OCI-LY7 (cell line): ENCODE data around the gene C6orf136.

Experiments
- EZH2phosphoT487 ChIP-seq: fragments of 200-600 bp; sonication (generic); IDR thresholded peaks from 2 replicates; pipeline ENCODE4 v1.6.1; 2018; ENCODE audit warnings: low read depth, borderline replicate concordance, mild to moderate bottlenecking, mixed run types, antibody characterized with exemption, low read length, moderate library complexity, mixed read lengths
- TF ChIP-seq, protein P1 (sequence below): fragments of 200-600 bp; sonication (generic); conservative IDR thresholded peaks from 2 replicates; pipeline ENCODE4 v1.5.1; 2014; ENCODE audit warnings: mild to moderate bottlenecking, antibody characterized with exemption, low read length, moderate library complexity, mixed read lengths

DNA sequence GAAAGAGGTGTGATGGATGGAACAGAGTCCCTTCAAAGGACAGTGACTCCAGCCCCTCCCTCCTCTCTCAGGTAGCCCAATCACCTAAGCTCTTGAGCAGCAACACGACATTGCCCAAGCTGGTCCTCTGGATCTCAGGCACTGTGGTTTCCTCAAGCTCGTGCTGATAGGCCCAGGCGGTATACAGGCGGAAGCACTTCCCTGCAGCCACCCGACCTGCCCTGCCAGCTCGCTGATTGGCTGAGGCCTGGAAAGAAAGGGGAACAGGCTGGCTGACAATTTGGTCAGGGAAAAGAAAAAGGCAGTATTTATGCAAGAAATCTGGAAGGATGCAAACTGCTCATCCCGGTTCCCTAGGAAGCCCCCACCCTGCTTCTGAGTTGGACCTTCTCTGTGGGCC lies 9.6 kb downstream of the C6orf136 start:
- TF ChIP-seq EZH2phosphoT487, result no peak
- TF ChIP-seq, protein P1, sequence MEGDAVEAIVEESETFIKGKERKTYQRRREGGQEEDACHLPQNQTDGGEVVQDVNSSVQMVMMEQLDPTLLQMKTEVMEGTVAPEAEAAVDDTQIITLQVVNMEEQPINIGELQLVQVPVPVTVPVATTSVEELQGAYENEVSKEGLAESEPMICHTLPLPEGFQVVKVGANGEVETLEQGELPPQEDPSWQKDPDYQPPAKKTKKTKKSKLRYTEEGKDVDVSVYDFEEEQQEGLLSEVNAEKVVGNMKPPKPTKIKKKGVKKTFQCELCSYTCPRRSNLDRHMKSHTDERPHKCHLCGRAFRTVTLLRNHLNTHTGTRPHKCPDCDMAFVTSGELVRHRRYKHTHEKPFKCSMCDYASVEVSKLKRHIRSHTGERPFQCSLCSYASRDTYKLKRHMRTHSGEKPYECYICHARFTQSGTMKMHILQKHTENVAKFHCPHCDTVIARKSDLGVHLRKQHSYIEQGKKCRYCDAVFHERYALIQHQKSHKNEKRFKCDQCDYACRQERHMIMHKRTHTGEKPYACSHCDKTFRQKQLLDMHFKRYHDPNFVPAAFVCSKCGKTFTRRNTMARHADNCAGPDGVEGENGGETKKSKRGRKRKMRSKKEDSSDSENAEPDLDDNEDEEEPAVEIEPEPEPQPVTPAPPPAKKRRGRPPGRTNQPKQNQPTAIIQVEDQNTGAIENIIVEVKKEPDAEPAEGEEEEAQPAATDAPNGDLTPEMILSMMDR, result no peak
